GM12878 (cell line): ENCODE results near the gene WIPF1. TPM values are rescaled to one million over a fixed set of nuclear protein-coding genes. Genes with fewer than 3 reads are reported as not detected.

Source experiments
- BCL3 ChIP-seq: IDR thresholded peaks from 2 replicates; pipeline ENCODE4 v1.6.1; 2011; ENCODE audit warnings: borderline replicate concordance, low read depth, mild to moderate bottlenecking, moderate library complexity, low read length; ENCODE audit not compliant: insufficient read depth, poor library complexity, severe bottlenecking
- CREB1 ChIP-seq: IDR thresholded peaks from 2 replicates; pipeline ENCODE4 v1.6.1; 2012; ENCODE audit warnings: low read depth, mild to moderate bottlenecking, inconsistent platforms
- CTCF ChIP-seq, 3 experiments: IDR thresholded peaks in 2 of 3; conservative IDR thresholded peaks in 1 of 3; 2 replicates each; pipeline ENCODE4 v1.5.1; 2011; ENCODE audit warnings: low read depth in 3 of 3, low read length in 3 of 3, mild to moderate bottlenecking in 3 of 3, control low read depth in 2 of 3, moderate library complexity in 2 of 3, inconsistent platforms in 1 of 3, mixed read lengths in 1 of 3; ENCODE audit not compliant: control insufficient read depth in 2 of 3, insufficient read depth in 1 of 3; ENCODE audit errors: extremely low read depth in 1 of 3
- ETV6 ChIP-seq, 2 experiments: fragments of 450-650 bp in 1 of 2; IDR thresholded peaks in 1 of 2; conservative IDR thresholded peaks in 1 of 2; 2 replicates each; pipeline ENCODE4 v1.6.1; 2014; ENCODE audit warnings: antibody characterized with exemption in 1 of 2, borderline replicate concordance in 1 of 2, low read depth in 1 of 2, mild to moderate bottlenecking in 1 of 2, moderate library complexity in 1 of 2
- FOXM1 ChIP-seq: IDR thresholded peaks from 2 replicates; pipeline ENCODE4 v1.6.1; 2012; ENCODE audit warnings: low read depth, mild to moderate bottlenecking, inconsistent platforms, low read length, moderate library complexity
- GABPA ChIP-seq: IDR thresholded peaks from 2 replicates; pipeline ENCODE4 v1.6.1; 2014; ENCODE audit warnings: antibody characterized with exemption, low read depth, mild to moderate bottlenecking, inconsistent platforms
- GATAD2B ChIP-seq: fragments of 450-650 bp; conservative IDR thresholded peaks from 2 replicates; pipeline ENCODE4 v1.6.1; 2017; ENCODE audit warnings: low read depth, mild to moderate bottlenecking, moderate library complexity
- HCFC1 ChIP-seq: fragments of 150-350 bp; IDR thresholded peaks from 2 replicates; pipeline ENCODE4 v1.6.1; 2014; ENCODE audit warnings: low read length
- HDGF ChIP-seq: fragments of 450-650 bp; IDR thresholded peaks from 2 replicates; pipeline ENCODE4 v1.6.1; 2016; ENCODE audit warnings: antibody characterized with exemption
- IKZF1 ChIP-seq: fragments of 450-650 bp; conservative IDR thresholded peaks from 2 replicates; pipeline ENCODE4 v1.6.1; 2017; ENCODE audit warnings: antibody characterized with exemption, mild to moderate bottlenecking
- MEF2B ChIP-seq: fragments of 450-650 bp; IDR thresholded peaks from 2 replicates; pipeline ENCODE4 v1.6.1; 2018; ENCODE audit warnings: mild to moderate bottlenecking, moderate library complexity; ENCODE audit not compliant: partially characterized antibody, poor library complexity, severe bottlenecking
- MTA3 ChIP-seq: IDR thresholded peaks from 2 replicates; pipeline ENCODE4 v1.6.1; 2012; ENCODE audit warnings: low read length, inconsistent platforms, borderline replicate concordance
- MYB ChIP-seq: fragments of 150-350 bp; IDR thresholded peaks from 2 replicates; pipeline ENCODE4 v1.6.1; 2014; ENCODE audit warnings: mild to moderate bottlenecking, low read depth, low read length, borderline replicate concordance
- NFIC ChIP-seq: IDR thresholded peaks from 2 replicates; pipeline ENCODE4 v1.6.1; 2012; ENCODE audit warnings: low read depth, mild to moderate bottlenecking, inconsistent platforms, low read length, moderate library complexity
- NR2F1 ChIP-seq: fragments of 450-650 bp; conservative IDR thresholded peaks from 2 replicates; pipeline ENCODE4 v1.6.1; 2017; ENCODE audit warnings: mild to moderate bottlenecking
- PAX5 ChIP-seq: IDR thresholded peaks from 2 replicates; pipeline ENCODE4 v1.6.1; 2011; ENCODE audit warnings: low read depth, low read length, borderline replicate concordance
- POLR2A ChIP-seq: IDR thresholded peaks from 2 replicates; pipeline ENCODE4 v1.6.1; 2011; ENCODE audit warnings: low read depth, mild to moderate bottlenecking, low read length
- POLR2AphosphoS5 ChIP-seq: IDR thresholded peaks from 2 replicates; pipeline ENCODE4 v1.6.1; 2011; ENCODE audit warnings: mild to moderate bottlenecking, low read length, inconsistent platforms
- POU2F2 ChIP-seq: IDR thresholded peaks from 3 replicates; pipeline ENCODE4 v1.6.1; 2011; ENCODE audit warnings: low read depth, mild to moderate bottlenecking, low read length, borderline replicate concordance
- SMAD5 ChIP-seq: IDR thresholded peaks from 2 replicates; pipeline ENCODE4 v1.6.1; 2016; ENCODE audit warnings: antibody characterized with exemption, low read depth
- SP1 ChIP-seq: IDR thresholded peaks from one replicate; pipeline ENCODE4 v1.6.1; 2011; ENCODE audit warnings: low read depth, low read length
- SREBF1 ChIP-seq: IDR thresholded peaks from 2 replicates; pipeline ENCODE4 v1.6.1; 2012; ENCODE audit warnings: mild to moderate bottlenecking, low read length
- YY1 ChIP-seq: IDR thresholded peaks from 2 replicates; pipeline ENCODE4 v1.6.1; 2011; ENCODE audit warnings: low read depth, mild to moderate bottlenecking, low read length
- ZBED1 ChIP-seq: IDR thresholded peaks from 2 replicates; pipeline ENCODE4 v1.6.1; 2016; ENCODE audit warnings: borderline replicate concordance
- ZBTB4 ChIP-seq: fragments of 450-650 bp; formaldehyde crosslinking; IDR thresholded peaks from 2 replicates; pipeline ENCODE4 v1.4.0; 2022; ENCODE audit warnings: mild to moderate bottlenecking, moderate library complexity
- polyA plus RNA-seq, 11 experiments: library from polyadenylated mRNA; depleted of rRNA in 4 of 11; unstranded in 6 of 11; stranded (reverse) in 5 of 11; fragments of >200 nt; fragmentation: Nextera tagmentation in 4 of 11; fragmentation: Illumina TruSeq in 1 of 11; extraction: Ambion mirVana in 4 of 11; extraction: Trizol in 1 of 11; gene quantifications; 1 replicate in 1 of 11; 2 replicates in 10 of 11; pipeline versions ENCODE4 v1.2.1 to v1.2.3, GENCODE V29; 2011 to 2016; ENCODE audit warnings: inconsistent platforms in 2 of 11, missing spikeins in 2 of 11, low read depth in 1 of 11
- total RNA-seq, 4 experiments: library from RNA; depleted of rRNA in 3 of 4; stranded (reverse); fragments of >200 nt in 3 of 4; fragmentation: Illumina TruSeq in 1 of 4; extraction: Trizol in 1 of 4; gene quantifications; 2 replicates each; pipeline versions ENCODE4 v1.2.1 to v1.2.3, GENCODE V29; 2013 to 2021
- TF ChIP-seq, protein P1 (sequence below): IDR thresholded peaks from 2 replicates; pipeline ENCODE4 v1.6.1; 2012; ENCODE audit warnings: low read depth, low read length, improper control_type of control experiment

Gene WIPF1
- total and polyA plus RNA-seq, 10 of the 15 experiments (the other 5 are each of a cell fraction or from before 2014, with no cell fraction given): 23.1 to 188 (median 68.9) TPM

GRCh38 chr2:174608866-174609214 lies 11.2 kb upstream of the WIPF1 start (continued):
- TF ChIP-seq GABPA: no peak
- TF ChIP-seq ZBED1: peak; percentile 33; the same call in 1 of the 2 replicates
- TF ChIP-seq CTCF (IDR thresholded peaks at IDR 0.05 in 2 of 3, conservative IDR thresholded peaks at IDR 0.05 in 1 of 3; ENCODE audit: control insufficient read depth in 2 of 3, extremely low read depth in 1 of 3, insufficient read depth in 1 of 3, low read depth in 3 of 3, low read length in 3 of 3): no peak
- 0 out of 2 replicates have a peak, but pooled peaks have one; percentile 16 for TF ChIP-seq YY1
- TF ChIP-seq HCFC1: no peak
- 0 out of 2 replicates have a peak, but pooled peaks have one; percentile 18 for TF ChIP-seq IKZF1
- TF ChIP-seq SP1: no peak
- peak; percentile 93 for TF ChIP-seq POLR2AphosphoS5
- TF ChIP-seq POLR2A: peak; percentile 70
- TF ChIP-seq CREB1: no peak
- TF ChIP-seq SREBF1: no peak
- 0 out of 2 replicates have a peak, but pooled peaks have one; percentile 44 for TF ChIP-seq NR2F1
- TF ChIP-seq FOXM1: no peak; the same call in none of the 2 replicates
- no peak for TF ChIP-seq HDGF
- TF ChIP-seq PAX5: peak; percentile 1; the same call in 1 of the 2 replicates
- no peak for TF ChIP-seq MTA3
- TF ChIP-seq BCL3: no peak
- TF ChIP-seq POU2F2: peak; percentile 35; the same call in 1 of the 3 replicates
- TF ChIP-seq MEF2B: peak; percentile 52
- TF ChIP-seq GATAD2B: peak; percentile 38; the same call in 1 of the 2 replicates
- TF ChIP-seq, protein P1, sequence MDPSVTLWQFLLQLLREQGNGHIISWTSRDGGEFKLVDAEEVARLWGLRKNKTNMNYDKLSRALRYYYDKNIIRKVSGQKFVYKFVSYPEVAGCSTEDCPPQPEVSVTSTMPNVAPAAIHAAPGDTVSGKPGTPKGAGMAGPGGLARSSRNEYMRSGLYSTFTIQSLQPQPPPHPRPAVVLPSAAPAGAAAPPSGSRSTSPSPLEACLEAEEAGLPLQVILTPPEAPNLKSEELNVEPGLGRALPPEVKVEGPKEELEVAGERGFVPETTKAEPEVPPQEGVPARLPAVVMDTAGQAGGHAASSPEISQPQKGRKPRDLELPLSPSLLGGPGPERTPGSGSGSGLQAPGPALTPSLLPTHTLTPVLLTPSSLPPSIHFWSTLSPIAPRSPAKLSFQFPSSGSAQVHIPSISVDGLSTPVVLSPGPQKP: no peak
- TF ChIP-seq SMAD5: 0 out of 2 replicates have a peak, but pooled peaks have one; percentile 47
- no peak for TF ChIP-seq ETV6 (conservative IDR thresholded peaks at IDR 0.05 in 1 of 2, IDR thresholded peaks at IDR 0.05 in 1 of 2; ENCODE audit: borderline replicate concordance in 1 of 2, low read depth in 1 of 2)
- no peak for TF ChIP-seq MYB
- TF ChIP-seq NFIC: peak; percentile 44; the same call in 1 of the 2 replicates
- 0 out of 2 replicates have a peak, but pooled peaks have one; percentile 37 for TF ChIP-seq ZBTB4 (CRISPR knock-in tag)
